D721Med (cell line): ENCODE results near the gene GMDS.

Experiments
- DNase-seq: peaks from one replicate; pipeline ENCODE4 v3.0.0; 2011; ENCODE audit warnings: low spot score; ENCODE audit not compliant: insufficient read length
- FAIRE-seq: peaks from 2 replicates; lab custom pipeline; 2011; peaks lifted over from hg19 to GRCh38; lab: Jason Lieb, UNC
- CTCF ChIP-seq: IDR thresholded peaks from 2 replicates; pipeline ENCODE4 v1.5.1; 2012; ENCODE audit warnings: mild to moderate bottlenecking, control low read depth; ENCODE audit not compliant: insufficient read depth; ENCODE audit errors: missing control alignments

GMDS gene

GRCh38 chr6:1622220-1622850 lies 623.1 kb downstream of the GMDS start:
- TF ChIP-seq CTCF: no peak
- FAIRE-seq (no peak), DNase-seq (no peak)

GRCh38 chr6:1621070-1621701 lies 624.2 kb downstream of the GMDS start:
- TF ChIP-seq CTCF: no peak

GRCh38 chr6:1620504-1621069 lies 624.8 kb downstream of the GMDS start:
- TF ChIP-seq CTCF: no peak
- FAIRE-seq (no peak), DNase-seq (no peak)

More at GRCh38 chr6:1621070-1621701, 624.2 kb downstream of the GMDS start:
- FAIRE-seq: no peak
- no peak for DNase-seq

- DNase-seq (no peak), FAIRE-seq (no peak)
- TF ChIP-seq CTCF: no peak
These were observed 625.5 kb downstream of the GMDS start for GRCh38 chr6:1619673-1620503.

- no peak for TF ChIP-seq CTCF
- FAIRE-seq (no peak), DNase-seq (no peak)
These were observed 626.2 kb downstream of the GMDS start for GRCh38 chr6:1619098-1619672.

- TF ChIP-seq CTCF: no peak
- DNase-seq: no peak
- no peak for FAIRE-seq
These were observed 626.9 kb downstream of the GMDS start for GRCh38 chr6:1618311-1619097.
